HFFc6 (cell line): Measurements from ENCODE around the gene RNF175. TPM values are rescaled to one million over a fixed set of nuclear protein-coding genes. Genes with fewer than 3 reads are reported as not detected.

Experiments
- DNase-seq: peaks from one replicate; pipeline ENCODE4 v3.0.0-alpha.2; 2018
- H3K27ac Mint-ChIP-seq: 2 replicates; pipeline ENCODE4 v1.8.0; 2020; ENCODE audit warnings: mild to moderate bottlenecking, mixed read lengths
- H3K27me3 Mint-ChIP-seq: 2 replicates; pipeline ENCODE4 v1.8.0; 2021; ENCODE audit warnings: mild to moderate bottlenecking, moderate library complexity, mixed read lengths; ENCODE audit not compliant: insufficient read depth
- H3K36me3 Mint-ChIP-seq: 2 replicates; pipeline ENCODE4 v1.8.0; 2021; ENCODE audit warnings: low read depth, mixed read lengths
- H3K4me1 Mint-ChIP-seq: 2 replicates; pipeline ENCODE4 v1.8.0; 2020; ENCODE audit warnings: low read depth, mixed read lengths
- H3K4me3 Mint-ChIP-seq: 2 replicates; pipeline ENCODE4 v1.8.0; 2020; ENCODE audit warnings: mild to moderate bottlenecking, moderate library complexity, mixed read lengths
- H3K9me3 Mint-ChIP-seq: 2 replicates; pipeline ENCODE4 v1.8.0; 2020; ENCODE audit warnings: mild to moderate bottlenecking, mixed read lengths
- total RNA-seq, 6 experiments: library from RNA; stranded (reverse); fragmentation: NEBNext Ultra II Directional; extraction: Animal tissue kit (Norgen Biotek cat#: 25700); gene quantifications; 2 replicates in 1 of 6; 3 replicates in 5 of 6; pipeline ENCODE4 v1.2.3, GENCODE V29; 2021
- TF ChIP-seq, protein P1 (sequence below): fragments of 200-600 bp; sonication (generic); IDR thresholded peaks from 2 replicates; pipeline ENCODE4 v1.5.0; 2021; ENCODE audit warnings: antibody characterized with exemption, mild to moderate bottlenecking

Gene RNF175
- total RNA-seq, 6 experiments from 2014 or later = not detected

DNA sequence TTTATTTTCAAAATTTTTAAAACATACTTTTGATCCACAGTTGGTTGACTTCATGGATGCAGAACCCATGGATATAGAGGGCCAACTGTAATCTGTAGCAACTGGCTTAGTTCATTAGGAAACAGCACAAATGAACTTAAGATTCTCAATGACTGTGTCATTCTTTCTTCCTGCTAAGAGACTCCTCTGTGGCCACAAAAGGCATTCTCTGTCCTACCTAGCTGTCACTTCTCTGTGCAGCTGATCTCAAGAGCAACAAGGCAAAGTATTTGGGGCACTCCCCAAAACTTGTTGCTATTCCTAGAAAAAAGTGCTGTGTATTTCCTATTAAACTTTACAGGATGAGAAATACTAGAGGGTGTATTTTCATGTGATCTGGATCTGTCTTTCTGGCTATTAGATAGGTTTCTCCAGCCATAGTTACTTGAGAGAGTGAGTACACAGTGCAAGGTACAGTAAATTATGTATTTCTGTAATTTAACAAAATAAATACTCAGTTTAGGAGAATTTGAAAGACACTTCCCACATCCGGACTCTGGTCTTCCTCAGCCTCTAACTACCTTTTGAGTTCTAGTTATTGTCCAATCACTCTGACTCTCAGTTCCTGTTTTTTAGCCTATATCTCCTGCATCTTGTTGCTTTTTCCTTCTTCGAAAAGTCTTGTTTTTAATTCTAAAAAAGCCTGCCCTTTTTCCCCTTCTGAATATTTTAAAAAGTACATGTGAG is 53.9 kb downstream of the RNF175 start:
- no peaks in the 10 kb centered on the region for H3K4me1 Mint-ChIP-seq
- TF ChIP-seq, protein P1, sequence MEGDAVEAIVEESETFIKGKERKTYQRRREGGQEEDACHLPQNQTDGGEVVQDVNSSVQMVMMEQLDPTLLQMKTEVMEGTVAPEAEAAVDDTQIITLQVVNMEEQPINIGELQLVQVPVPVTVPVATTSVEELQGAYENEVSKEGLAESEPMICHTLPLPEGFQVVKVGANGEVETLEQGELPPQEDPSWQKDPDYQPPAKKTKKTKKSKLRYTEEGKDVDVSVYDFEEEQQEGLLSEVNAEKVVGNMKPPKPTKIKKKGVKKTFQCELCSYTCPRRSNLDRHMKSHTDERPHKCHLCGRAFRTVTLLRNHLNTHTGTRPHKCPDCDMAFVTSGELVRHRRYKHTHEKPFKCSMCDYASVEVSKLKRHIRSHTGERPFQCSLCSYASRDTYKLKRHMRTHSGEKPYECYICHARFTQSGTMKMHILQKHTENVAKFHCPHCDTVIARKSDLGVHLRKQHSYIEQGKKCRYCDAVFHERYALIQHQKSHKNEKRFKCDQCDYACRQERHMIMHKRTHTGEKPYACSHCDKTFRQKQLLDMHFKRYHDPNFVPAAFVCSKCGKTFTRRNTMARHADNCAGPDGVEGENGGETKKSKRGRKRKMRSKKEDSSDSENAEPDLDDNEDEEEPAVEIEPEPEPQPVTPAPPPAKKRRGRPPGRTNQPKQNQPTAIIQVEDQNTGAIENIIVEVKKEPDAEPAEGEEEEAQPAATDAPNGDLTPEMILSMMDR = no peak
- no peaks in the 10 kb centered on the region for H3K9me3 Mint-ChIP-seq
- DNase-seq = no peak
- no peak overlapping the region for H3K27ac Mint-ChIP-seq
- H3K4me3 Mint-ChIP-seq = no peak overlapping the region
- H3K36me3 Mint-ChIP-seq = no peaks in the 10 kb centered on the region
- peaks cover 5% of the 10 kb centered on the region for H3K27me3 Mint-ChIP-seq

DNA sequence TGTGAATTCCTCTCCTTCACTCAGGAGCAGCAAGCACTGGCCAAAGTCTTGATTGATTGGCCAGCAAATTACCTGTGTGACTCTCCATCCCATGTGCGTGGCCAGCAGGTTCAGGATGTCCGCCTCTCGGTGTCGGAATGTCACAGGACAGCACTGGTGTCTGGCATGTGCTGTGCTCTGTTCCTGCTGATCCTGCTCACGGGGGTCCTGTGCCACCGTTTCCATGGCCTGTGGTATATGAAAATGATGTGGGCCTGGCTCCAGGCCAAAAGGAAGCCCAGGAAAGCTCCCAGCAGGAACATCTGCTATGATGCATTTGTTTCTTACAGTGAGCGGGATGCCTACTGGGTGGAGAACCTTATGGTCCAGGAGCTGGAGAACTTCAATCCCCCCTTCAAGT is 55.3 kb downstream of the RNF175 start:
- H3K9me3 Mint-ChIP-seq = no peaks in the 10 kb centered on the region
- no peaks in the 10 kb centered on the region for H3K36me3 Mint-ChIP-seq
- DNase-seq = no peak
- no peak overlapping the region for H3K4me3 Mint-ChIP-seq
- no peak overlapping the region for H3K27ac Mint-ChIP-seq
- no peaks in the 10 kb centered on the region for H3K4me1 Mint-ChIP-seq
- H3K27me3 Mint-ChIP-seq = peaks cover 5% of the 10 kb centered on the region
- TF ChIP-seq, protein P1 = no peak

DNA sequence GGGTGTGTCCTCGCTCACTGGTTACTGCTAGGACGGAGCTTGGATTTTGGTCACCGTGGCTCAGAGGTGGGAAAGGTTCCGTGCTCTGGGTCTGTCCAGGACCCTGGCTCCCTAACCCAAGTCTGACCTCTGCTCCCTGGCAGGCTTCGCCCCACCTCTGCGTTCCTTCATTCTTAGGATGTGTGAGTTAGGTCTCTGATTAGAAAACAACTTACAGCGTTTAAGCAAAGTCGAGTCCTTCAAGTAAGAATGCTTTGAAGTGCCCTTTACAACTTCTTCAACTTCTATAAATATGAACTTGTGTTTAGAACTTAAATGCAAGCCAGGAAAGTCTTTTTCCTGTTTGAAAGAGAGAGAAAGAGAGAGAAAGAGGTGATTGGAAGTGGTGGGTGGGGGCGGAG is 74.9 kb downstream of the RNF175 start:
- H3K27me3 Mint-ChIP-seq = peaks cover 23% of the 10 kb centered on the region
- H3K27ac Mint-ChIP-seq = no peak overlapping the region
- H3K36me3 Mint-ChIP-seq = 0 out of 2 replicates have a peak, but pooled peaks cover 4% of the 10 kb centered on the region
- TF ChIP-seq, protein P1 = no peak
- no peak for DNase-seq
- peaks cover 16% of the 10 kb centered on the region for H3K9me3 Mint-ChIP-seq
- no peaks in the 10 kb centered on the region for H3K4me1 Mint-ChIP-seq
- H3K4me3 Mint-ChIP-seq = no peak overlapping the region

DNA sequence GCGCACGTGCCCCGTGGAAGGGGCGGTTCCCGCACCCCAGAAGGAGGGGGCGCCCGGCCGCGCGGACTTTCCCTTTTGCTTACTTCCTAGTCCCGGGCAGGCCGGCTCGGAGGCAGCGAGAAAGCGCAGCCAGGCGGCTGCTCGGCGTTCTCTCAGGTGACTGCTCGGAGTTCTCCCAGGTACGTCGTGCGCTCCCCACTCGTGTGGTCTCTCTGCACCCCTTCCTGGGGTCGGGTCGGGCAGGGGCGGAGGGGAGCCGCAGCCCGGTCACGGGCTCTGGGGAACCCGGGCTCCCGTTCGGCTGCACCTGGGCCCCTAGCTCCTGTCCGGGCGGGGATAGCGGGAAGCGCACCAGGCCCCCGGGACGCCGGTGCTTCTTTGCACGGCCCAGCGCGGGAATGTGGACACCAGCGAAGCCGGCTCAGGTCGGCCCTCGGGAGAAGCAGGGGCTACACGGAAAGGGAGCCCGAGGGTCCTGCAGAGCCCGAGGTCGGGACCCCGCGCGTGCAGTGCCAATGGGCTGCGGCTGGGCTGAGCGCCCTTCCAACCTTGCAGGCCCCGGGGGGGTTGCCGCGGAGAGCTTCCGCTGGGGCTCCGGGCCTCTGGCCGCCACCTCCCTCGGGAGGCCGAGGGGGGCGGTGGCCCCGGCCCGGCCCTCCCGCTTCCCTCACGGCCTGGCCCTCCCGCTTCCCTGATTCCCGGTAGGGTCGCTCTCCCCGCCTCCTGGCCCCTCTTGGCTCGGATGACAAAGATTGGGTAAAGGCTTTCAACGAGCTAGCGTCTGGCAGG is 75.4 kb downstream of the RNF175 start, which contains the start of gene TLR2:
Gene TLR2, plus strand, starts transcription at position 99 of the 789 bp plus-strand sequence. CDS start 18,628 bp downstream, outside the sequence.
- TF ChIP-seq, protein P1 = no peak
- Mint-ChIP-seq H3K4me3 (no peak within 1 kb of the TSS; the same call in 1 of the 2 replicates), H3K27me3 (peaks cover 26% of the 10 kb centered on the region), H3K4me1 (no peaks in the 10 kb centered on the region), H3K36me3 (0 out of 2 replicates have a peak, but pooled peaks cover 3% of the 10 kb centered on the region), H3K9me3 (peaks cover 16% of the 10 kb centered on the region), H3K27ac (no peak within 1 kb of the TSS)
- no peak for DNase-seq

DNA sequence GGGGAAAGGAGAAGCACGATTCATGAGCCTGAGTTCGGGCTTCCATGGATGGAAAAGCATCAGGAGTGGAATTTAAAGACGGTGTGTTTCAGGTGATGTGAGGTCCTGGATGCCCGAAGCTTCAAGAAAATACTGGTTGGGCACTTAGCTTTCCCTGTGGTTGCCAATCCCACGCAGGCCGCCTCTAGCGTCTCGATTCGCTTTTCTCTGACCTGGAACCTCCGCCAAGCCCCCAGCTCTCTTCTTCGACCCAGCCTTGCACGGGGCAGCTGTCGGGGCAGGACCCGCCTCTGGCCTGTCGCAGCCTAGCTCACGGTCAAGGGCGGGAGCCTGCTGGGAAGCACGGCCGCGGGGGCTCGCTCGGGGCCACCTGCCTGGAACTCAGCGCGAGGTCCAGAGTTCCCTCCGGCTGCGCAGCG is 76.1 kb downstream of the RNF175 start:
- peaks cover 10% of the 10 kb centered on the region for H3K9me3 Mint-ChIP-seq
- TF ChIP-seq, protein P1 = no peak
- no peak overlapping the region for H3K27ac Mint-ChIP-seq
- H3K36me3 Mint-ChIP-seq = no peaks in the 10 kb centered on the region
- peaks cover 26% of the 10 kb centered on the region for H3K27me3 Mint-ChIP-seq
- DNase-seq = no peak
- H3K4me1 Mint-ChIP-seq = no peaks in the 10 kb centered on the region
- H3K4me3 Mint-ChIP-seq = no peak overlapping the region; the same call in 1 of the 2 replicates
